ENCODE data around the gene PBX1. TPM values are rescaled to one million over a fixed set of nuclear protein-coding genes. Genes with fewer than 3 reads are reported as not detected.

The PBX1 gene
- total RNA-seq, 3 donors from 2014 or later, result 64.5 to 126 (median 95.4) TPM

- no peaks in the 10 kb centered on the region for H3K36me3 ChIP-seq
- no peak for DNase-seq (ENCODE audit: low spot score in 2 of 2)
- no peaks in the 10 kb centered on the region for H3K9me3 ChIP-seq
- H3K27ac ChIP-seq, result no peak overlapping the region
- no peaks in the 10 kb centered on the region for H3K4me1 ChIP-seq
- intact Hi-C loops (cut with DNase I; ENCODE audit: low total_unique reads), result no loop called here
- TF ChIP-seq POLR2AphosphoS5 (IDR thresholded peaks at IDR 0.05) (no peak), CTCF (IDR thresholded peaks at IDR 0.05) (no peak), POLR2A (IDR thresholded peaks at IDR 0.05) (no peak)
- no peaks in the 10 kb centered on the region for H3K27me3 ChIP-seq
- H3K4me3 ChIP-seq, result no peak overlapping the region
Measured at GRCh38 chr1:164515711-164516331, 43.2 kb upstream of the PBX1 start.

GRCh38 chr1:164516591-164516990 is 42.4 kb upstream of the PBX1 start:
- H3K9me3 ChIP-seq, result no peaks in the 10 kb centered on the region
- H3K4me3 ChIP-seq, result no peak overlapping the region
- H3K36me3 ChIP-seq, result no peaks in the 10 kb centered on the region
- no peaks in the 10 kb centered on the region for H3K27me3 ChIP-seq
- intact Hi-C loops (cut with DNase I; ENCODE audit: low total_unique reads), result no loop called here
- no peak for DNase-seq (ENCODE audit: low spot score in 2 of 2)
- no peak overlapping the region for H3K27ac ChIP-seq
- TF ChIP-seq POLR2A (IDR thresholded peaks at IDR 0.05), result no peak
- no peak for TF ChIP-seq POLR2AphosphoS5 (IDR thresholded peaks at IDR 0.05)
- TF ChIP-seq CTCF (IDR thresholded peaks at IDR 0.05), result no peak
- H3K4me1 ChIP-seq, result no peaks in the 10 kb centered on the region

- no peaks in the 10 kb centered on the region for H3K4me1 ChIP-seq
- no peaks in the 10 kb centered on the region for H3K27me3 ChIP-seq
- no peaks in the 10 kb centered on the region for H3K9me3 ChIP-seq
- intact Hi-C loops (cut with DNase I; ENCODE audit: low total_unique reads), result no loop called here
- DNase-seq (ENCODE audit: low spot score in 2 of 2), result no peak
- no peaks in the 10 kb centered on the region for H3K36me3 ChIP-seq
- no peak overlapping the region for H3K27ac ChIP-seq
- TF ChIP-seq POLR2A (IDR thresholded peaks at IDR 0.05), result no peak
- no peak for TF ChIP-seq POLR2AphosphoS5 (IDR thresholded peaks at IDR 0.05)
- TF ChIP-seq CTCF (IDR thresholded peaks at IDR 0.05), result no peak
- no peak overlapping the region for H3K4me3 ChIP-seq
Measured at GRCh38 chr1:164518692-164519332, 40.2 kb upstream of the PBX1 start.

GRCh38 chr1:164519426-164519825 is 39.6 kb upstream of the PBX1 start:
- TF ChIP-seq CTCF (IDR thresholded peaks at IDR 0.05), result no peak
- TF ChIP-seq POLR2AphosphoS5 (IDR thresholded peaks at IDR 0.05), result no peak
- TF ChIP-seq POLR2A (IDR thresholded peaks at IDR 0.05), result no peak
- no peaks in the 10 kb centered on the region for H3K9me3 ChIP-seq
- H3K4me1 ChIP-seq, result no peaks in the 10 kb centered on the region
- no peaks in the 10 kb centered on the region for H3K36me3 ChIP-seq
- intact Hi-C loops (cut with DNase I; ENCODE audit: low total_unique reads), result no loop called here
- no peaks in the 10 kb centered on the region for H3K27me3 ChIP-seq
- H3K4me3 ChIP-seq, result no peak overlapping the region
- DNase-seq (ENCODE audit: low spot score in 2 of 2), result no peak
- H3K27ac ChIP-seq, result no peak overlapping the region

- TF ChIP-seq CTCF (IDR thresholded peaks at IDR 0.05) (no peak), POLR2AphosphoS5 (IDR thresholded peaks at IDR 0.05) (no peak), POLR2A (IDR thresholded peaks at IDR 0.05) (no peak)
- H3K27ac ChIP-seq, result no peak overlapping the region
- intact Hi-C loops (cut with DNase I; ENCODE audit: low total_unique reads), result loop anchor here (5.0 kb wide), 1 partner anchor 818 kb away; no protein-coding TSS in a partner anchor
- H3K9me3 ChIP-seq, result peaks cover 0 to 14% of the 10 kb centered on the region in 2 donors
- no peaks in the 10 kb centered on the region for H3K27me3 ChIP-seq
- H3K4me1 ChIP-seq, result no peaks in the 10 kb centered on the region
- no peaks in the 10 kb centered on the region for H3K36me3 ChIP-seq
- DNase-seq (ENCODE audit: low spot score in 2 of 2), result no peak
- no peak overlapping the region for H3K4me3 ChIP-seq
Measured at GRCh38 chr1:164524810-164525209, 34.2 kb upstream of the PBX1 start.

All from breast epithelium (tissue), 4 donors.